ENCODE measurements around the gene CCDC112. TPM values are rescaled to one million over a fixed set of nuclear protein-coding genes. Genes with fewer than 3 reads are reported as not detected.
A peak's percentile ranks its signal among the peaks of the same experiment; 100 is the strongest.

Gene CCDC112
- polyA plus RNA-seq, 4 donors: 13.2 to 16.6 (median 16.3) TPM

DNA sequence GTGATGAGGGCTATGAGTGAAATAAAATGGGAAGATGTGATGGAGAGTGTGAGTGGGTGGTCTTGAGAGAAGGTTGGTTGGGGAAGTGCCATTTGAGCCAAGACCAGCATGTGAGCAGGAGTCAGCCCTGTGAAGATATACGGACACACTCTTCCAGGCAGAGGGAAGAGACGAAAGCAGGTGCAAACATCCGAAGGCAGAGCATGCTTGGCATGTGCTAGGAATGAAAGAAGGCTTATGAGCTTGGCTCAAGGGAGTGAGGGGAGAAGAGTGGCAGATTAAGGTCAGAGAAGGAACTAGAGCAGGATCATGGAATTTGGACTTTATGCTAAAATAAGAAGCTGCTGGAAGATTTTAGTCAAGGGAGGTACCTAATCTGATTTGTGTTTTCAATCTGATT, 23.6 kb upstream of the CCDC112 start:
- no peak for DNase-seq (ENCODE audit: low read depth in 4 of 4, low spot score in 3 of 4)

DNA sequence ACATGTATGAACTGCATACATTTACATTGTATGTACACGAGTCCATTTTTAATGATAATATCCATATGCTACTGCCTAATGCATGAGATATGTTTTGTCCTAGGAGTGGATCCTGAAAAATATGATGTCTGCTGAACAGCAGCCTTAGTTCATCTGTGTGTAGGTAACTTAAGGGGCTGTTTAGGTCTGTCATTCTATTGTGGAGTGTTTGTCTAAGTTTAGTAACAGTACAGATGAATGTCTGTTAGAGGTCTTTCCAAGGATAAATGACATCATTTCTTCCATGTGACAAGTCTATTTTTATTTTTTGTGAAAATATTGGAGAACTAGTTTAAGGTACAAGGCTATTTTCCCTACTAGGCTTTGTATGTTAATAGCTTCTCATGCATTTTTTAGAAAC, 22.6 kb upstream of the CCDC112 start:
- no peak for DNase-seq (ENCODE audit: low read depth in 4 of 4, low spot score in 3 of 4)

DNA sequence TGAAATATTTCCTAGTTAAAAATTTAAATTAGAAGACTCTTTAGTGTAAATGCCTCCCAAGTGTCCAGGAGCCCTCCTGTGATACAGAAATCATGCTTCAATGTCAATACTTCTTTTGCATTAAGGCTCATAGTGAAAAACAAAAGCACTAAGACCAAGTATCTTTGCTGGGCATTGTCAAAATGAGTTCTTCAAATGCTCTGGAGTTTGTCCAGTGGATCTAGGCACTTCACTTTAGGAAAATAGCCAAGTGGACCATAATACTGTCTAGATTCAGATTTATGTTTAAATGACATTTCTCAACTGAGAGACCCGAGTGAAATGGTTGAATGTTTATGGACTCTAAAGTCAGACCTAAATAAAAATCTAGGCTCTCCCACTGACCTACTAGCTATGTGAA, 21.3 kb upstream of the CCDC112 start:
- DNase-seq (ENCODE audit: low read depth in 4 of 4, low spot score in 3 of 4): no peak

DNA sequence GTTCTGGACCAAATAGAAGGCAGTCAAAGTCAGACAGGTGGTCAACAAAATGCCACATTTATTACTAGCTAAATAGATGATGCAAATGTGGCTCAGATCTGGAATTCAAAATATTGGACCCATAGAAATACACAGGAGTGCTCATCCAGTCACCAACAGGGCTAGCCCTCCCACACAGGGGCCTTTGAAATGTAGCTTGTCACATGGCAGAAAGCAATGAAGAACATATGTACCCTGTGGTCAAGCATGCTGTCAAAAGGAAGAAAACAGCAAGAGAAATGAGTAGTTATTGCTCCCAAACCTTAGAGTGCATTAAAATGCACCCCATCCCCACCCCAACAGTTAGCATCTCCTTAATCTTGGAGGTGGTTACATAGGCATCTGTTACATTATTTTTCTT, 20.9 kb upstream of the CCDC112 start:
- DNase-seq (ENCODE audit: low read depth in 4 of 4, low spot score in 3 of 4): no peak

DNA sequence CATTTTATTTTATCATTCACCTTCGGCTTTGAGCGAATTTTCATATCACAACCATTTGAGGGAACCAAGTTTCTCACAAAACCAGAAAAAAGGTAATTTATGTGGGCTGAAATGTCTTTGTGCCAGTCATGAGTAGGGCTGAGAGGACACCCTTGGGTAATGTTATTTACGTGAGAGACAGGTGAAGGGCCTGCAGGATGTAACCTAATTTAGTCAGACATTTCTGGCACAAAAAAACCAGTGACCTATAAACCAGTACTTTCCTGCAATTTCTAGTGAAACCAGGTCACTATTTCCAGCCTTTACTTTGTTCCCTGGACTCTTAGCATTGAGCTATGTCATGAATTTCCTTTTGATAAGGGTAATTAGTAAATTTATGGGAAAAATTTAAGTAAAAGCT, 17.2 kb upstream of the CCDC112 start:
- no peak for DNase-seq (ENCODE audit: low read depth in 4 of 4, low spot score in 3 of 4)

DNA sequence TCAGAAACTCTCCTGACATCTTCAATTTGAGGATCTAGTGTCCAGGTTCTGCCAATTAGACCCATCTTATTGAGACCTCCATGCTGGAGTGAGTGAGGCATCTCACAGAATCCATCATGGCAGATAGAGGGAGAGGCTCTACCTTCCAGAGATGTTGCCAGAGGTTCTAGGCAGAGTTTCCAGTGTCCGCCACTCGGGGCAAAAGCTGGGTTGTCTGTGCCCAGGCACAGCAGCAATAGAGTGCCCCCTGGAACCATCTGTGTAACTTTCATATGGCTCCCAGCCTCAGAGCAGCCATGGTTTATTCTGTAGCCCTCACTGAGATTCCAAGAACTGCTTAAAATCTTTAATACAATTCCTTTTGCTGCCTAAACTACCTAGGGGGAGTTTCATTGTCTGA, 16.6 kb upstream of the CCDC112 start:
- DNase-seq (ENCODE audit: low read depth in 4 of 4, low spot score in 3 of 4): no peak

DNA sequence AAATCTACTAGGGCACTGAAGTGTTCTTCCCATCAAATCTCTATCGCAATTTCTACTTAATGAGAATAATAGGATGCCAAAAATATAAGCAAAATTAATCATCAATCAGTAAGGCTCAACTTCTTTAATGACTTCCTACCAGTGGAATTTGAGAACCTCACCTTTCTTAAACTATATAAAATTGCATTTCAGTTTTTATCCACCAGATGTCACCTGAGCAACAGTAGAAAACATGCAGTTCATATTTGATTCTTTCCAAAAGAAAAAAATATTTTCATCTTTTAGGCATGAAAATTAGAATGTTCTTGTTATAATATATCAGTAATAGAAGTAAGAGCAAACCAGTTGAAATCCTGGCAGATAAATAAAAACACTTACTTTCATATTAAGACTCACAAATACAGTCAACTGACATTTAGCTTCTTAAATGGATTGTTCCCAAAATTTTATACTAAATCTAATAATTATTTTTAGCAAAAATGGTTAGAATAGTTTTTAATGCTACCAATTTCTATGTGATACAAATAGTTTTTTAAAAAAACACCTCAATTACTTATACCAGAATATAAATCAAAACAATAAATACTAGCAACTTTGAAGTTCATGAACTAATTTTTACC, 13.4 kb upstream of the CCDC112 start:
- no peak for DNase-seq (ENCODE audit: low read depth in 4 of 4, low spot score in 3 of 4)

DNA sequence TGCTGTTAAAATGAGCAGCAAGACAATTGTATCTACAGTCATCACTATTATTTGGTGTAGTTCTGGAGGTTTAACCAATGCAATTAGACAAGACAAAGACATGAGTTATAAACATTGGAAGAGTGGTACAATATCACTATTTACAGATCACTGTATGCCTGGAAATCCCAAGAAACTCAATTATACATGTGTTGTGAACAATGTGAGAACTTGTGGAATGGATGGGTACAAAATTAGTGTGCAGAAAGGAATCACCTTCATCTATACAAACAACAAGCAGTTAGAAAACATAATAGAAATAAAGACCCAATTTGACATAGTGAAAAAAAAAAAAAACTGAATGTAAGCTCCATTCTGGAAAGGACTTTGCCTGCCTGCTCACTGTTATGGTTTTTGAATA, 12.4 kb upstream of the CCDC112 start:
- DNase-seq (ENCODE audit: low read depth in 4 of 4, low spot score in 3 of 4): no peak

DNA sequence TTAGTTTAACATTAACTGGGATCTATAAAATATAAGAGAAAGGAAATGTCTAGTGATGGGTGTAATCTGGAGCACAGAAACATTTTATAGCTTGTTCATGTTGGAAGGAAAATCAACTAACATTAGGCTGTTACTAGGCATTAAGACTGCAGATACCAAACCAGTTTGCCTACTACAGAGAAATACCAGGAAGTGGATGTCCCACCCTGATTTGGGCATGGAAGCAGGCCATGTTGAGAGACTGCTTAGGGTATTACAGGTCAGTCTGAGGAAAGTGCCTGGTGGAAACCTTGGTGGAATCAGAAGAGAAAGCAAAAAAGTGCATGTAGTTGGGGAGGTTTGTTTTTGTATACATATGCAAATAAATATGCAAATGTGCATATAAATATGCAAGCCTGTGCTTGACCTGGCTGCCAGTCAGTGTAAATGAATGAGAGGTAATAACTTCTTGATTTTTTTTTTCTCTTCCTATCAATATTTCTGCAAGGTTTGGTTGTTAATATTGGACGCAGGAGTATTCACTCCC, 9.6 kb upstream of the CCDC112 start:
- DNase-seq (ENCODE audit: low read depth in 4 of 4, low spot score in 3 of 4): no peak

DNA sequence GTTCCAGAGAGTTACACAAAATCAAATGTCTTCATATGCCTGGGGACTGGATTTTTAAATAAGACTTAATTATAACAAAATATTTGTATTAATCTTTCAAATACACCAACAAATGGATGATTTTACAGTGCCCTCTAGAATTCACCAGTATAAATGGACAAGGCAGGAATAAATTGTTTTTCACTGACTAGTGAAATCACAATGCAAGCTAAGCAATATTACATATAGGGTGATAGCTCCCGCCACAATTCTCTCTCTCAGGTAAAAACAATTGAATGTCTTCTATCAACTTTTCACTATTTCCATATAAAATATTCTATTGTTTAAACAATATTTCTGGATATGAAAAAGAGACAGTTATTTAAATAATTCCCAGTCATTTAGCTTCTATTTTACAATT, 8.0 kb upstream of the CCDC112 start:
- DNase-seq (ENCODE audit: low read depth in 4 of 4, low spot score in 3 of 4): no peak

DNA sequence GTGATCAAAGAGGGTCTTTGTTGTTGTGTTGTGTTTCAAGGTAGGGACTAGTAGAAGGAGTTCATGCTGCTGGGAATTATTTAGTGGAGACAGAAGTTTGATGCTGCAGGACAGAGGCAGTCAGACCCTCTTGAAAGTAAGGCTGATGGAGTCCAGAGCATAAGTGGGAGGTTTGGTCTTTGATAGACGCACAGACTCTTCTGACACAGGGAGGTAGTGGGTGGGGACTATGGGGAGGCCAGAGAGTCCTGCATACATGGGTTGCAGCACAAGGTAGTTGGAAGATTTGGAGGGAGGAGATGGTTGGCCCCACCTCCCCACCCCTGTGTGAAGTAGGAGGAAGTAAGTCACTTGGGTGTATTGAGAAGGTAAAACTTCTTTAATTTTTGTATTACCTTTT, 2.4 kb upstream of the CCDC112 start:
- no peak for DNase-seq (ENCODE audit: low read depth in 4 of 4, low spot score in 3 of 4)

DNA sequence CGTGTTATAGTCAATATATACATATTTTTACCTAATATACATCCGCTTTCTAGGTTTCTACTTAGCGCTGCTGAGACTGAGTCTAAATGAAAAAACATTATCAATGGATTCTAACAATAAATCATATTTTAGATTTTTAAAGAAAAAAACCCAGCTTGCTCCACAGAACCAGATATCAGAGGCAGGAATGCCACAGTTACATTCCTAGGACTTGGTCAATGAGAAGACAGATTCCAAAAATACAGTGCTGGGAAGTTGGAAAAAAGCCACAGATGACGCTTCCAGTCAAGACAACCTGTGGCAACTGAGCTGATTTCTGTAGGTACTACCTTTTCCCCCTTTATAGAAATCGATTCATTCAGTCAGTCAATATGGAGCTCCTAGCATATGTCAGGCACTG, 577 bp upstream of the CCDC112 start:
- no peak for DNase-seq (ENCODE audit: low read depth in 4 of 4, low spot score in 3 of 4)

DNA sequence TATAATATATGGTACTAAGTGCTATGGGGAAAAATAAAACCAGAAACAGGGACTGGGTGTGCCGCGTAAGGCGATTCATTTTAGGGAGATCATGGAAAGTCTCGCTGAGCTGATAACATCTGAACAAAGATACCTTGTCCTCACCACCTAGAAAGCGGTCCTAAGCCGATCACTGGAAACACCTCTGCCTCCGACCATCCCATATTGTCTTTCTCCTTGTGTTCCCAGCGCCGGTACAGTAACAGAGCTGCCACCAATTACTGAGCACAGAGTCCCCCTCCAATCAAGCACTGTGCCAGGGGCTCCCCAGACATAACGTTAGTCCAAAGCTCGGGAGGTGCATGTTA, 704 bp downstream of the CCDC112 start:
- peak in 1 of 4 donors; percentile 19 for DNase-seq (ENCODE audit: low read depth in 4 of 4, low spot score in 3 of 4)

DNA sequence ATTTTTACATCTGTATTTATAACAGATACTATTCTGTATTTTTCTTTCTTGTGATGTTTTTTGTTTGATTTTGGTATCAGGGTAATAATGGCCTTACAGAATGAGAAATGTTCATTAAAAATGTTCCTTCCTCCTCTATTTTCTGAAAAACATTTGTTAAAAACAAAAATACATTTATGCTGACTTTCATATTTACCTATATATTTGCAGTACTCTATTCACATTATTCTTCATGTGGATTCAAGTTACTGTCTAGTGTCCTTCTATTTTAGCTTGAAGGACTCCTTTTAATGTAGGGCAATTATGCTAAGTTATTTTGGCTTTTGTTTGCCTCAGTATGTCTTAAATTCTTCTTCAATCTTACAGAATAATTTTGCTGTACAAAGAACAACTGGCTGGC, 5.1 kb downstream of the CCDC112 start:
- DNase-seq (ENCODE audit: low read depth in 4 of 4, low spot score in 3 of 4): no peak

DNA sequence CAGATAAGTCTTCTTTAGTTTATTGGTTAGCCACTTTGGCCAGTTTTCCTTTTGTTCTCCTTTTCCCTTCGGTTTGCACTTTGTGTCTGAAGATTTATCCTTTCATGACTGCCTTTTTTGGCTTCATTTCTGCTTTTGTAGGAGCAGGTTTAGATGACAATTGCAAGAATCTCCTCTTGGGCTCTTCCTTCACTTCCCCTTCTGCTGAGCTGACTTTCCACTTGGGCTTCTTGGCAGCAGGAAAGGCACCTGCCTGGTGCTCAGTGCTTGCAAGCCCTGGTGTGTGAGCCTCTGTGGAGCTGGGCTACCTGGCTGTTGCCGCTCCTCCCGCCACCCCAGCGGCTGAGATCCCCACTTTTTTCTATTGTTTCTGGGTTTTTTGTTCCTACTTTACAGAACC, 7.3 kb downstream of the CCDC112 start:
- no peak for DNase-seq (ENCODE audit: low read depth in 4 of 4, low spot score in 3 of 4)

DNA sequence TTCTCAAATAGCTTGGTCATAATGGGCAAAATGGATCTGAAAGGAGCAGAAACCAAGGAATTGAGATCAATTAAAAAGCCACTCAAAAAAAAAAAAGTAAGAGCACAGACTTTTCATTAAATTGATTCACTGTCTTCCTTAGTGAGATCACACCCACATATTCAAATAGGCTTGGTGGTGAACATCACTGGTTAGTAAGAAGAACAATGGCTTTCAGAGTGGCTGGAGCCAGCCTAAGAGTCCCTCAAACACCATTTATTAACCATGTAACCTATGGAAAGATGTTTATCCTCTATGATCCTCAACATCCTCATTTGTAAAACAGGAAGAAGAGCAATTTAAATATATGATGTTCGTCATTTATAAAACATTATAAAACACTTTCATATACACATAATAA, 12.4 kb downstream of the CCDC112 start:
- no peak for DNase-seq (ENCODE audit: low read depth in 4 of 4, low spot score in 3 of 4)

DNA sequence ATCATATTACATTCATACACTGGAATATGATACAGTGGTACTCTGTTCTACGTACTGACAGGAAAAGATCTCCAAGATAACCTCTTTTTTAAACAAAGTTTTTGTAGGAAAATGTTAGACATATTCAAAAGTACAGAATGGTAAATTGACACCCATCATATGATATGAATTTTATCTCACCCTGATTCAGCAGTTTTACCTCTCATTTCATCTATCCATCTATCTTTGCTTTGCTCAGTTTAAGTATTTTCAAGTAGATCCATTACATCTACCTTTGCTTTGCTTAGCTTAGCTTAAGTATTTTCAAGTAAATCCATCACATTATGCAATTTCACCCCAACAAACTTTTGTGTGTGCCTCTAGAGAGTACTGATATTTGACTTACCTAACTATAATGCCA, 14.3 kb downstream of the CCDC112 start:
- no peak for DNase-seq (ENCODE audit: low read depth in 4 of 4, low spot score in 3 of 4)

DNA sequence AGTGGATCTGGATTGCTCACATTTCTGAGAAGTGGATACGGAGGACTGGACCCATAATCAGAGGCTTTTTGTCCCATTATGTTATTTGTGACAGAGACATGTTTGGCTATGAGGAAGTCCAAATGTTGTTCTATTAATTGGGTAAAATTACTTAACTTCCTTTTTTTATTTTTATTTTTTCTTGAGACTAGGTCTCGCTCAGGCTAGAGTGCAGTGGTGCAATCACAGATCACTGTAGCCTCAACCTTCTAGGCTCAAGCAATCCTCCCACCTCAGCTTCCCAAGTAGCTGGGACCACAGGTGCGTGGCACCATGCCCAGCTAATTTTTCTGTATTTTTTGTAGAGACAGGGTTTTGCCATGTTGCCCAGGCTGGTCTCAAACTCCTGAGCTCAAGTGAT, 21.9 kb downstream of the CCDC112 start:
- no peak for DNase-seq (ENCODE audit: low read depth in 4 of 4, low spot score in 3 of 4)

DNA sequence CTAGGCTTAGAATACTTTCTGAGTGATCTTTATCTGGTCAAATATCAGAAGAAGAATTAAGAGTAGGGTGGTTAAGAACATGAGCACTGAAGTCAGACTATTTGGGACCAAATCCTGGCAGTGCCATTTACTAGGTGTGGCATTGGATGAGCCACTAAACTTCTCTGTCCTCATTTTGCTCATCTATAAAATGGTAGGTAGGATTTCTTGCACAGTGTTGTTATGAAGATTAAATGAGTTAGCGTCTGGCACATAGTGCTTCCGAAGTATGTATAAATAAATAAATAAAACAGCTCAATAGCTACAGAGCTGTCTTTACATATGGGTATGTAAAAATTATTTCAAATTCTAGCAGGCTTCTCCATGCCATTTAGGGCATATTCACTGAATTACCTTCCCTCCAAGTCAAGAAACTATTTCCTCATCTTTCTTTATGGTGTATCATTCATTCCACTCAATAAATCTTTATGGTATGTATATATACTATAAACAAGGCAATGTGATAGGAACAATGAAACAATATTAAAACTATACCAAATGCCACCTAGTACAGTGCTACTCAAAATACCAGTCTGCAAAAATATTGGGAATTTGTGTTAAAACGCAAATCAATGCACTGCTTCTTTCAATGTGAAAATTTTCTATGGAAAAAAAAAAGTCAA, 24.0 kb downstream of the CCDC112 start:
- DNase-seq (ENCODE audit: low read depth in 4 of 4, low spot score in 3 of 4): no peak

DNA sequence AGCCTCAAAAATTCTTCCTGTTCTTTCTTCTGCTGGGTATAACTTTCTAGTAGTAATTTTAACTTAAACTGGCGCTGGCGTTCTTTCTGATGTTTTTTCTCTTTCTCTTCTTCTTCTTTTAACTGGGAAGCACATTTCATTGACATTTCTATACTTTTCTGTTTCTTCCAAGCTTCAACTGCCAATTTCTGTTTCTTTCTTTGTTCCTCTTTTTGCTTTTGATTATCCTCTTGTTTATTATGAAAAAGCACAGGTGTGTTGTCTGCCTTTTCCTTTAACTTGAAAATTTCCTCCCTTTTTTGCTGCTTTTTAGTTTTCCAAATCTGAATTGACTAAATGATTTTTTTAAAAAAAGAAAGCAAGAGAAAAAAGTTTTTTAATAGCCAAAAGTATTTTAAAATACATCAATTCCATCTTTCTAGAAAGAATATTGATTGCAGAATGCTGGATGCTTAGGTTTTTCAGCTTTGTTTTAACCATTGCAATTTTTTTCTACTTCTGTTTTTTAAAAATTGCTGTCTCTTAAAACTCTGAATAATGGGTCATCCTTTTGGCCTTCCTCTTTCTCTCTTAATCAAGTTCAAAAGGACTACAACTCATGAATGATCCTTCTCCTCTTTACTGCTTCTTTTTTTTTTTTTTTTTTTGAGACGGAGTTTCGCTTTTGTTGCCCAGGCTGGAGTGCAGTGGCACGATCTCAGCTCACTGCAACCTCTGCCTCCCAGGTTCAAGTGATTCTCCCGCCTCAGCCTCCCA, 25.0 kb downstream of the CCDC112 start:
- no peak for DNase-seq (ENCODE audit: low read depth in 4 of 4, low spot score in 3 of 4)

DNA sequence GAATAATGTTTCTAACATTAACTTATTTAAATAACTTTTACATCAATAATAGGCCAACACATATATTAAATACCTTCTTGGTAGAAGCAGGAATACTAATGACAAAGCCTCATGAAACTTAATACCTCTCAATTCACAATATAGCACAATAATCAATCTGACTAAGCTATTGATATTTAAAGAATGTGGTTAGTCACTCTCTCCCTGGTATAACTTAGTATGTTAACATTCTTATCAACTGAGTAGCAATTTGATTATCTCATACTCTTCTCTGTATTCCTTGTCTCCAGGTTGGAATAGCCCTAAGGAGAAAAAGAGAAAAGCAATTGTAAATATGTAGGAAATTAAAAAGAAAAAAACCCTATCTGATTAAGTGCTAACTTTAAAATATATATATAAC, 28.8 kb downstream of the CCDC112 start:
- no peak for DNase-seq (ENCODE audit: low read depth in 4 of 4, low spot score in 3 of 4)

DNA sequence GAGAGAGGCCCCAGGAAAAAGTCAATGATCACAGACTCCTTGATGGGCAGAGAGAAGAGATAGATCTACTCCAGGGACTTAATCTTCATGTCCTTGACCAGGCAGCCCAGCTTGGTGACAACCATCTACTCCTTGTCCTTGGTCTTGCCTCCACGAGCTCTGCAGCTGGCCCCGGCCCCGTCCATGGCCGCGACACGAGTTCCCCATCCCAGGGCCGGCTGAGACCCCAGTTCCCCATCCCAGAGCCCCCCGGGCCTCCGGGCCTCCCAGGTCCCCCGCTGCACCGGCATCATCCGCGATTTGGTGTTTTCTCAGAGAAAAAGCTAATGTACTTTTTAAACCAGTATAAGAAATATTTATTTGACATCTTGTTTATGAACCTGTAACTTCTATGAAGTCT, 31.2 kb downstream of the CCDC112 start:
- DNase-seq (ENCODE audit: low read depth in 4 of 4, low spot score in 3 of 4): no peak
